ENCODE results near the gene ALG12. TPM values are rescaled to one million over a fixed set of nuclear protein-coding genes. Genes with fewer than 3 reads are reported as not detected.
A peak's percentile ranks its signal among the peaks of the same experiment; 100 is the strongest.

The ALG12 gene
- total RNA-seq, 4 donors from 2014 or later = 10.1 to 24.4 (median 18.3) TPM

DNA sequence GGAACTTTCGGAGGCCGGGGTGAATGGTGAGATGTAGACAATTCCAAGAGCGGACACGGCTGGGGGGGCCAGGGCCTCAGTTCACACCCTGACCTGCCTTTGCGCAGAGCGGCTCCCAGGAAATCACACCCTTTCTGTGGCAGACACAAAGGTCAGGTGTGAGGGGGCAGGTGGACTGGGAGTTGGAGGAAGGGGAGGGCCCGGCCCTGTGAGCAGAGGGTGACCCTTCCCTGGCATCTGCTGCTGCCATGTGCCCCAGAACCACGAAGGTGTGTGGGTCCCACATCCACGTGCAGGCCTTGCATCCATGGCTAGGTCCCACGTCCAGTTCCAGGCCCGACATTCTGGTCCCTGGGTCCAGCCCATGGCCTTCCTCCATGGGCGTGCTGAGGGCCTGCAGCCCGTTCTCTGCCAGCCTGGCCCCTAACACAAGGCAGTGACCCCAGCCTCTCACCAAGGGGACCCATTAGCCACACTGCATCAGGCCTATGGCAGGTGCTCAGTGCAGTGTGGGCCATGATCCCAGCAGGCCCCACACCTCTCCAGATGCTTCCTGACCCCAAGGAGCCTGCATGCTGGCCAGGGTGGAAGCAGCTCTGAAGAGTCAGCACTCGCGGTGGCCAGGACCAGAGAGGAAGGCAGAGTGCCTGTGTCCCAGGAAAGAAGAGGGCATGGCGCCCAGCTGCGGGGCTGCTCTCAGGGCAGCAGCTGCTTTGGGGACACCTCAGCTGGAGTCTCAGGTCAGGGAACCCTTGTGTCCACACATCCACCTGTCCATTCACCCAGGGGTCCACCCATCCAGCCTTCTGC is 23.5 kb upstream of the ALG12 start:
- no peaks in the 10 kb centered on the region for H3K27me3 ChIP-seq
- peaks cover 10 to 22% (median 15%) of the 10 kb centered on the region in 4 donors for H3K4me1 ChIP-seq
- DNase-seq = no peak
- H3K4me3 ChIP-seq = no peak overlapping the region
- intact Hi-C loops (cut with DNase I; ENCODE audit: low total_unique reads) (no loop called here), in situ Hi-C loops (cut with MboI; ENCODE audit: low pct_ligation_motif_present in 1 of 4, low pct_unique_long_range_greater_than_20kb in 1 of 4, low sequenced_read_pairs in 3 of 4) (no loop called here)
- H3K27ac ChIP-seq = no peak overlapping the region
- no peaks in the 10 kb centered on the region for H3K9me3 ChIP-seq
- TF ChIP-seq POLR2A (IDR thresholded peaks at IDR 0.05) = no peak
- TF ChIP-seq CTCF (IDR thresholded peaks at IDR 0.05) = no peak
- TF ChIP-seq EP300 (IDR thresholded peaks at IDR 0.05; ENCODE audit: low read depth) = no peak
- no peak for TF ChIP-seq POLR2AphosphoS5 (IDR thresholded peaks at IDR 0.05)
- WGBS, 2 donors (ENCODE audit: low coverage in 1 of 2) = 94% methylated on average over 17 of the region's 17 CpGs; no CpG with 5 or more reads in 1 of the 2 donors
- H3K36me3 ChIP-seq = no peaks in the 10 kb centered on the region

DNA sequence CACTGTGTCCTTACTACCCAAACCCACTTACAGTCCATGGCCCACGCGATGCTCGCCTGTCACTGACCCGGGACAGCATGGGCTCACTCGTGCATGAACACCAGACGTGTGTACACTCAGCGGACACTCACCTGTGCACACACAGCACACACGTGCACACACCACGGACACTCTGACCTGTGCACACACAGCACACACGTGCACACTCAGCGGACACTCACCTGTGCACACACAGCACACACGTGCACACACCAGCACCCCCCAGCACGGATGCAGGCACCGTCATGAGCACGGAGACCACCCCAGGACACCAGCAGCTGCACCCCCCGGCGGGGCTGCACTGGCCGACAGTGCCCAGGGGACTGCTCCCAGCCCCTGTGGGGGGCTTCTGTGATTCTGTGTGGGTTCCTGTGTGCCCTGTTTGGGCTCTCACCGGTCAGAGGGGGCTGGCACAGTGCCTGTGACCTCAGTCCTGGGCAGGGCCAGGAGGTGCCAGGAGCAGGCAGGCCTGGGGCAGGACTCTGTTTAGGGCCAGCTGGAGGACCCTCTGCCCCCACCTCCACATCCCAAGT is 20.4 kb upstream of the ALG12 start:
- Histone ChIP-seq H3K27me3 (no peaks in the 10 kb centered on the region), H3K4me1 (peaks cover 27 to 32% (median 30%) of the 10 kb centered on the region in 4 donors), H3K36me3 (no peaks in the 10 kb centered on the region), H3K4me3 (no peak overlapping the region), H3K9me3 (no peaks in the 10 kb centered on the region), H3K27ac (peak overlapping the region in 2 of 4 donors; percentile 86 to 97)
- no peak for TF ChIP-seq EP300 (IDR thresholded peaks at IDR 0.05; ENCODE audit: low read depth)
- no peak for TF ChIP-seq POLR2AphosphoS5 (IDR thresholded peaks at IDR 0.05)
- no peak for DNase-seq
- intact Hi-C loops (cut with DNase I; ENCODE audit: low total_unique reads) = loop anchor here (2.0 kb wide), 1 partner anchor 20 kb away; no protein-coding TSS in a partner anchor
- WGBS, 2 donors (ENCODE audit: low coverage in 1 of 2) = 75% methylated on average over 18 of the region's 19 CpGs; no CpG with 5 or more reads in 1 of the 2 donors
- in situ Hi-C loops (cut with MboI; ENCODE audit: low pct_ligation_motif_present in 1 of 4, low pct_unique_long_range_greater_than_20kb in 1 of 4, low sequenced_read_pairs in 3 of 4) = loop anchor here in 1 of 4 donors (10.0 kb wide), 1 partner anchor 46 kb away; no protein-coding TSS in a partner anchor

GRCh38 chr22:49937758-49938564 is 19.7 kb upstream of the ALG12 start:
- peak overlapping the region; percentile 86 to 97 (median 92) for H3K27ac ChIP-seq
- intact Hi-C loops (cut with DNase I; ENCODE audit: low total_unique reads) (loop anchor here (2.0 kb wide), 1 partner anchor 21 kb away; no protein-coding TSS in a partner anchor), in situ Hi-C loops (cut with MboI; ENCODE audit: low pct_ligation_motif_present in 1 of 4, low pct_unique_long_range_greater_than_20kb in 1 of 4, low sequenced_read_pairs in 3 of 4) (loop anchor here in 1 of 4 donors (10.0 kb wide), 1 partner anchor 47 kb away; no protein-coding TSS in a partner anchor)
- no peaks in the 10 kb centered on the region for H3K9me3 ChIP-seq
- 83% methylated on average over 27 of the region's 27 CpGs; no CpG with 5 or more reads in 1 of the 2 donors for WGBS, 2 donors (ENCODE audit: low coverage in 1 of 2)
- DNase-seq = no peak
- no peaks in the 10 kb centered on the region for H3K36me3 ChIP-seq
- no peaks in the 10 kb centered on the region for H3K27me3 ChIP-seq
- no peak overlapping the region for H3K4me3 ChIP-seq
- TF ChIP-seq EP300 (IDR thresholded peaks at IDR 0.05; ENCODE audit: low read depth) (peak; percentile 33), POLR2AphosphoS5 (IDR thresholded peaks at IDR 0.05) (no peak)
- H3K4me1 ChIP-seq = peaks cover 34 to 39% (median 37%) of the 10 kb centered on the region in 4 donors

- TF ChIP-seq EP300 (IDR thresholded peaks at IDR 0.05; ENCODE audit: low read depth) = no peak
- TF ChIP-seq POLR2AphosphoS5 (IDR thresholded peaks at IDR 0.05) = peak in 1 of 3 donors; percentile 10
- in situ Hi-C loops (cut with MboI; ENCODE audit: low pct_ligation_motif_present in 1 of 4, low pct_unique_long_range_greater_than_20kb in 1 of 4, low sequenced_read_pairs in 3 of 4) = loop anchor here in 1 of 4 donors (10.0 kb wide), 1 partner anchor 48 kb away; no protein-coding TSS in a partner anchor
- intact Hi-C loops (cut with DNase I; ENCODE audit: low total_unique reads) = no loop called here
- Histone ChIP-seq H3K4me3 (no peak overlapping the region), H3K36me3 (no peaks in the 10 kb centered on the region), H3K27ac (peak overlapping the region; percentile 86 to 97 (median 92)), H3K4me1 (peaks cover 36 to 46% (median 39%) of the 10 kb centered on the region in 4 donors), H3K9me3 (no peaks in the 10 kb centered on the region), H3K27me3 (no peaks in the 10 kb centered on the region)
- DNase-seq = no peak
- WGBS, 2 donors (ENCODE audit: low coverage in 1 of 2) = 65% methylated on average over 21 of the region's 21 CpGs; no CpG with 5 or more reads in 1 of the 2 donors
Observed at GRCh38 chr22:49936973-49937757, 18.9 kb upstream of the ALG12 start.
